Activated CD4-positive, alpha-beta T cell treated with anti-CD3 and anti-CD28 coated beads, Interleukin-2, amount 50 U/mL, for 1 hour (primary cell): ENCODE results near the gene NCS1.
"Not testable (repeated sequence)": the region's sequence is repeated elsewhere in the genome, so short reads cannot be mapped to it uniquely, and the experiment has no call there.

Experiments used
- DNase-seq: peaks from one replicate; pipeline ENCODE4 v3.0.0-alpha.2; 2020

NCS1 gene

DNA sequence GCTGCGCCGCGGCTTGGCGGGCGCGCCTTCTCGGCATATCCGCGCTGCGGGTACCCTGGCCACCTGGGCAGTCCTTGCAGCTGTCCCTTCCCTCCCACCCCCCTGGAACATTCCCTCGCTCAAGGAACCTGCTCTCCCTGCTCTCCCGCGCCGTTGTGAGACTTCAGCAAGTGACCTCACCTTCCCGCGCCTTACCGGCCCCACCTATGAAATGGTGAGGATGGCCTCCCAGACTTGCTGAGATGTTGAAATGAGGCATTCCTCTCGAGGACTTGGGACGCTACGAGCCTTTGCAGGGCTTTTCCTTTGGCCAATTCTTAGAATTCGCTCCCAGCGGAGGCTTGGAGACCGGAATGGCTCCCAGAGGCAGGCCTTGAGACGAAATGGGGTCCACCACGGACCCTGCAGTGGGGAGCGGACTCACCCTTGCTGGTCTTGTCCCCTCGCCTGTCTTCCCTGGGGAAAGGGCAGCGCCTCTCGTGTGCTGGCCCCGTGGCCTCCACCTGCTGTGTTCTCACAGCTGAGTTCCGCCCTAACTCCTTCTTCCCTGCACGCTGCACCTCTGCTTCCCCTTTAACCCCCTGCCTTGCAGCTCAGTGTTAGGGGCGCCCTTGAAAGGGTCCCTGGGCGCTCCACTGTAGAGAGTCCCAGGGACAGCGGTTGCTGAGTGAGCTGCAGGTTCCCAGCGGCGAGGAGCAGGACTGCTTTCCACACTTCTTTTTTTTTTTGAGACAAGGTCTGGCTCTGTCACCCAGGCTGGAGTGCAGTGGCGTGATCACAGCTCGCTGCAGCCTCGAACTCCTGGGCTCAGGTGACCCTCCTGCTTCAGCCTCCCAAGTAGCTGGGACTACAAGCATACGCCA, 94.3 kb downstream of the NCS1 start:
- DNase-seq, result no peak

DNA sequence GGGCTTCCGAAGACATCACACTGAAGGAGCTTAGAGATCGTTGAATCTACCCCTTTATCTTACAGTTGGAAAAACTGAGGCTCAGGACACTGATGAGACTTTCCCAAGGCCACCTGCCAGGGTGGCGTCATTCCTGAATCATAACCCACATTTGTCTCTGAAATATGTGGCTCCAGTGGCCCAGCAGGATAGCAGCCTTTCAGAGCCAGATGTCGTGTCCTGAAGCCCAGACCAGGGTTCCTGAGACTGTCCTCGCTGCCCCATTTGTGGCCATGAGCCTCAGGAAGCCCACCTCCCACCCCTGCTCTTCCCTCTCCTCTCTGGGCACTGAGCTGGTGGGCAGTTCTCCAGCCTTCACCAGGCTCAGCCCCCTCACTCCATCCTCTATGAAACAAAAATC, 95.7 kb downstream of the NCS1 start:
- no peak for DNase-seq

DNA sequence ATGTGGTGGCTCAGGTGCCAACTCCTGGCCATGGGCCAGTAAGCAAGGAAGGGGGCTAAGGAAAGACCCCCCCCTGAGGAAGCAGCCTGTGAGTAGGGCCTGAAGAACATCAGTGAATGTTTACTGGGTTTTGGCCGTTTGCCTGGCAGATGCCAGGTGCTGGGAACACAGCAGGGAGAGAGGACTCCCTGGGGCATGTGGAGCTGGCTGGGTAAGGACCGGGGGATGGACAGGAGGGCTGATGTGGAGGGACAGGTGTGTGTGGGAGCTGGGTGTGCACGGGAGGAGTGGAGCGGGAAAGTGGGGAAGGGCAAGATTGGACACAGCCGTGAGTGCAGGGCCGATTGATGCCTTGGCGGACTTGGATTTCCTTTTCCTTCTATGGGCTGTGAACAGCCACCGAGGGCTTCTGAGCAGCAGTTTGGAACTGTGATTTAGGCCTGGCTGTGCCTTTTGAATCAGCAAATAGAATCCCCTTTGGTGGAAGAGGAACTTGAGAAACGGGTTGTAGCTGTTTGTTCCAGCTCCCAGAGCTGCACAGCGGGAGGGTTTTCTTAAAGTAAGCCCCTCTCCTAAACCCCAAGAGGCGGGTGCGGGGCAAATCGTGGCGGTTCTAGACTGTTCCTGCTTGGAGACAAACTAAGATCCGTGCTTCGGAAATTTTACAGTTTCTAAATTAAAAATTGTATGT, 96.5 kb downstream of the NCS1 start:
- DNase-seq, result no peak

GRCh38 chr9:130271473-130271872, 99.3 kb downstream of the NCS1 start:
- DNase-seq, result no peak

GRCh38 chr9:130275156-130275555, 103.0 kb downstream of the NCS1 start:
- DNase-seq, result no peak

GRCh38 chr9:130276121-130276520, 103.9 kb downstream of the NCS1 start:
- DNase-seq, result no peak

DNA sequence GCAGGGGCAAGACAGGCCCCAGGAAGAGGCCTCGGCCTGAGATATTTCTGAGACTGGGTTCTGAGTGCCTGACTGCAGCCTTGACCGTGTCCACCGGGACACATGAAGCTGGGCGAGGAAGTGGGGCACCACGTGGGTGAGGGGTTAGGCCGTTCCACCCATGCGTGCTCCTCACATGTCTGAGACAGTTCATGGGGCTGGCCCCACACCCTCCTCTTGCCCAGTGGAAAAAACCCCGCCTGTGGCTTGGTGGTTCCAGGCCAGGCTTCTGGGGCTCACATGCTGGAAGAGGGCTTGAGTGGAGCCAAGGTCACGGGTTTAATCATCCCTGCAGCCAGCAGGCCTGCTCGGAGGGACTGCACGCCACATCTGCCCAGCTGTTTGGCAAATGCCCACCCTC, 104.8 kb downstream of the NCS1 start:
- no peak for DNase-seq

- not testable (repeated sequence) for DNase-seq
Measured at GRCh38 chr9:130277525-130277924, 105.3 kb downstream of the NCS1 start.

GRCh38 chr9:130283539-130284248, 111.5 kb downstream of the NCS1 start:
- no peak for DNase-seq

DNA sequence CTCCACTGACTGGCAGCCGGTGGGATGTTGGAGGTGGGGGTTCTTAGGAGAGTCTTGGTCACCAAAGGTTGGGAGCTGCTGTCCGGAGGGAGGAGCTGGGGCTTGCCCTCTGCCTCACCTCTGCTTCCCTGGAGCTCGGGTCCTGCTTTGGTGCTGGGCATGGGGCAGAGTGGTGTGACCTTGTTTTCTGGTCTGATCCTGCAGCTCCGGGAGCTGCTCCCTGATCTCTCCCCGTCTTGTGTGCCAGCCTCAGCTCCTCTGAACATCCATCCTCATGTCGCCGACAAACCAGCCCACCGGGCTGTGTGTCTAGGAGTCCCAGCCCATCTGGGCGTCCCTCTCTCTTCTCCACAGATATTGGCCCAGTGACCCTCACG, 112.0 kb downstream of the NCS1 start:
- no peak for DNase-seq

GRCh38 chr9:130284690-130285089, 112.5 kb downstream of the NCS1 start:
- no peak for DNase-seq

DNA sequence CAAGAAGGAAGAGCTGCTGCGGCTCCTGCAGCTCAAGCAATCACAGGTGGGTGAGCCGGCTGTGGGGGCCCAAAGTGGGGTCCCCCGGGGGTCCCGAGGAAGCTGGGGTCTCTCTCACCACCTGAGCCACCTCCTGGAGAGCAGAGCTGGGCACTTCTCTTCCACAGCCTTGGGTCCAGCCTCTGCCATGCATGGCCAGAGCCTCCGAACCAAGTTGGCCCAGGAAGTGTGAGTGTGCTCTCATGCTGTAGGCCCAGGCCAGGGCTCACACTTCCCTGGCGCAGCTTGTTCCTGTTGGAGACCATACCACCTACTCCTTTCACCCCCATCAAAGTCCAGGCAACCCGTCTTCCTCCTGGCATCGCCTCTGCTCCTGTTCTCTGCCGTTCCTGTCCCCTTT, 113.1 kb downstream of the NCS1 start:
- DNase-seq, result no peak

DNA sequence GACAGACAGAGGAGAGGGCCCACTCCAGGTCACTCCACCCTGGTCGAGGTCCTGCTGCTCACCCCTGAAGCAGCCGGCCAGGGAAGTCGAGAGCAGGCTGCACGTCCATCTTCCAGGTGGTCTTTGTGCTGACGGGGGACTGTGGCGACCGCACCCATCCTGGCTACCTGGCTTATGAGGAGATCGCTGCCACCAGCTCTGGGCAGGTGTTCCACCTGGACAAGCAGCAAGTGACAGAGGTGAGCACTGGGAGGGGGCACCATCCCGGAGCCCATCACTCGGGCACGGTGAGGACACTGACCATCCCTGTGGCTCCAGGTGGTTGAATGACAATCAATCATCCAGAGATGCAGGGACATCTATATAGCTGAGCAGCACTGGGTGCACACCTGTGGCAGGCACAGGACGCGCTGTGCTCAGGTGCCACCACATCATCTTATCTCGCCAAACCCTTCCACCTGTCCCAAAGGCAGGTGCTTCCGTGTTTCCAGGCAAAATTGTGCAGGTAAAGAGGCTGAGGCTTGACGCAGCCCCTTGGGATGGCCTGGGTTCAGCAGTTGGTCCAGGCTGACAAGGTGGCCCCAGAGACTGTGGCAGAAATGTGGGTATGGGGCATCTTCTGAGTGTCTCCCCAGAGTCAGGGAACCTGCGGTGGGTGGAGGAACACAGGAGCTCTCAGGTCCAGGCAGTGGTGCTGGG, 114.0 kb downstream of the NCS1 start:
- no peak for DNase-seq
